ENCODE results near the gene IGSF23.
"Not testable (repeated sequence)": the region's sequence is repeated elsewhere in the genome, so short reads cannot be mapped to it uniquely, and the experiment has no call there.

Gene IGSF23

DNA sequence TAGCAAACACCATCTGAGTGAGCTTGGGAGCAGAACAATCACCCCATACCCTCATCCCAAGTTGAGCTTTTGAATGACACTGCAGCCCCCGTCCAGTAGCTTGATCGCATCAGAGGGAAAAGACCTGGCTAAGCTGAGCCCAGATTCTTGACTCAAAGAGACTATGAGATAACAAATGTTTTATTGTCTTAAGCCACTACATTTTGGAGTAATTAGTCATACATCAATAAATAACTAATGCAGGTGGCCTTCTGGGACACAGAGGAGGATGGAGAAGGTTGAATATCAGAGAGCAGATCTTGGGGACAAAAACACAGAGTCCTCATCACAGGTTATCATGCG is 24.6 kb upstream of the IGSF23 start:
- DNase-seq, result no peak

DNA sequence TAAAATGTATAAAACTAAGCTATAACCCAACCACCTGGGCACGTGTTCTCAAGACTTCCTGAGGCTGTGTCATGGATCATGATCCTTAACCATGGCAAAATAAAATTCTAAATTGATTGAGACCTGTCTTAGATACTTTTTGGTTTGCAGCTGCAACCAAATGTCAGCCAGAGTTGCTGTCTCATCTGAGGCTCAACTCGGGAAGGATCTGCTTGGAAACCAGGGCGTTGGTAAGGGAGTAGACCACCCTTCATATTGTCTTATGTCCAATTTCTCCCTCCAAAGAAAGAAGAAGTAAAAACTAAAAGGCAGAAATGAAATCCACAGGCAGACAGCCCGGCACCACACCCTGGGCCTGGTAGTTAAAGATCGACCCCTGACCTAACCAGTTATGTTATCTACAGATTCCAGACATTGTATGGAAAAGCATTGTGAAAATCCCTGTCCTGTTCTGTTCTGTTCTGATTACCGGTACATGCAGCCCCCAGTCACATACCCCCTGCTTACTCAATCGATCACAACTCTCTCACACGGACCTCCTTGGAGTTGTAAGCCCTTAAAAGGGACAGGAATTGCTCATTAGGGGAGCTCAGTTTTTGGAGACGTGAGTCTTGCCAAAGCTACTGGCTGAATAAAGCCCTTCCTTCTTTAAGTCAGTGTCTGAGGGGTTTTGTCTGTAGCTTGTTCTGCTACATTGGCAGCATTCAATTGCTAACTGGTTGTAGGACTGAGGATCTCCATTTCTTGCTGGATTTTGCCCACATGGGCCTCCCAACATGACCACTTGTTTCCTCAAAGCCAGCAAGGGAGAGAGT is 22.9 kb upstream of the IGSF23 start:
- no peak for DNase-seq

DNA sequence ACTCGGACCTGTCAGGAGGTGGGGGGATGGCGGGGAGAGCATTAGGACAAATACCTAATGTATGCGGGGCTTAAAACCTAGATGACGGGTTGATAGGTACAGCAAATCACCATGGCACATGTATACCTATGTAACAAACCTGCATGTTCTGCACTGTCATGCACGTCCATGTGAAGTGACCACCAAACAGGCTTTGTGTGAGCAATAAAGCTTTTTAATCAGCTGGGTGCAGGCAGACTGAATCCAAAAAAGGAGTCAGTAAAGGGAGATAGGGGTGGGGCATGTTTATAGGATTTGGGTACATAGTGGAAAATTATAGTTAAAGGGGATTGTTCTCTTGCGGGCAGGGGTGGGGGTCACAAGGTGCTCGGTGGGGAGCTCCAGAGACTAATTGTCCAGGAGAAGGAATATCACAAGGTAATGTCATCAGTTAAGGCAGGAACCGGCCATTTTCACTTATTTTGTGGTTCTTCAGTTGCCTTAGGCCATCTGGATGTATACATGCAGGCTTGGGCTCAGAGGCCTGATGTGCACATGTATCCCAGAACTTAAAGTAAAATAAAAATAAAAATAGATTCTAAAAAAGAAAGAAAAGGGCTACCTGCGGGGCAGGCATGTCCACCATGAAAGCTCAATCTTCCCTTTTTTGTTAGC is 21.9 kb upstream of the IGSF23 start:
- DNase-seq, result not testable (repeated sequence)

DNA sequence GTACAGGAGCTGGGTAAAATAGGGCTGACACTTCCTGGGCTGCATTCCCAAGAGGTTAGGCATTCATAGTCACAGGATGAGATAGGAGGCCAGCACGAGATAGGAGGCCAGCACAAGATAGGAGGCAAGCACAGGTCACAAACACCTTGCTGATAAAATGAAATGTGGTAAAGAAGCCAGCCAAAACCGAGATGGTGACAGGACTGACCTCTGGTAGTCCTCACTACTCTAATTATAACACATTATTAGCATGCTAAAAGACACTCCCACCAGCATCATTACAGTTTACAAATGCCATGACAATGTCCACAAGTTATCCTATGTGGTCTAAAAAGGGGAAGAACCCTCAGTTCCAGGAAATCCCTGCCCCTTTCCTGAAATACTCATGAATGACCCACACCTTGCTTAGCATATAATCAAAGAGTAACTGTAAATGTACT is 20.9 kb upstream of the IGSF23 start:
- no peak for DNase-seq

DNA sequence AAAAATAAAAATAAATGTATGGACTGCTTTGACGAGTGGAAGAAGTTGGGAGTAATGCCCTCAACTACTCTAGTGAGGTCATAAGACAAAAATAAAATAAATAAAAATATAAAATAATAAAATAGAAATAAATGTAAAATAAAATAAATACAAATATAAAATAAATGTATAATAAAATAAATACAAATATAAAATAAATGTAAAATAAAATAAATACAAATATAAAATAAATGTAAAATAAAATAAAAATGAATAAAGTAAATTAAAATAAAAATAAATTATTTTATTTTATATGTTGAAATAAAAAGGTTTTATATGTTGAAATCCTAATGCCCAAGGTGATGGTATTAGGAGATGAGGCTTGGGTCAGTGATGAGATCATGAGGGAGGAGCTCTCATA is 20.1 kb upstream of the IGSF23 start:
- no peak for DNase-seq

DNA sequence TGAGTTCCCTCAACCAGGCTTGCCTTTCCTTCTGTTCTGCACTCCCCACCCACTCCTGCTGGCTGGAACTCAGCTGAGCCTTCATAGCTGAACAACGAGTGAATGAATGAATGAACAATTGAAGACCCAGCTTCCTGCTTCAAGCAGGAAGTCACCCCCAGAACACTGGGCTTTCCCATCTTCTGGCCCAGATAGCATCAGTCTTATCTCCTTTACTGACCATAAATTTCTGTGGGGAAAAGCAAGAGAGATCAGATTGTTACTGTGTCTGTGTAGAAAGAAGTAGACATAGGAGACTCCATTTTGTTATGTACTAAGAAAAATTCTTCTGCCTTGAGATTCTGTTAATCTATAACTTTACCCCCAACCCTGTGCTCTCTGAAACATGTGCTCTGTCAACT is 19.5 kb upstream of the IGSF23 start:
- DNase-seq, result not testable (repeated sequence)

DNA sequence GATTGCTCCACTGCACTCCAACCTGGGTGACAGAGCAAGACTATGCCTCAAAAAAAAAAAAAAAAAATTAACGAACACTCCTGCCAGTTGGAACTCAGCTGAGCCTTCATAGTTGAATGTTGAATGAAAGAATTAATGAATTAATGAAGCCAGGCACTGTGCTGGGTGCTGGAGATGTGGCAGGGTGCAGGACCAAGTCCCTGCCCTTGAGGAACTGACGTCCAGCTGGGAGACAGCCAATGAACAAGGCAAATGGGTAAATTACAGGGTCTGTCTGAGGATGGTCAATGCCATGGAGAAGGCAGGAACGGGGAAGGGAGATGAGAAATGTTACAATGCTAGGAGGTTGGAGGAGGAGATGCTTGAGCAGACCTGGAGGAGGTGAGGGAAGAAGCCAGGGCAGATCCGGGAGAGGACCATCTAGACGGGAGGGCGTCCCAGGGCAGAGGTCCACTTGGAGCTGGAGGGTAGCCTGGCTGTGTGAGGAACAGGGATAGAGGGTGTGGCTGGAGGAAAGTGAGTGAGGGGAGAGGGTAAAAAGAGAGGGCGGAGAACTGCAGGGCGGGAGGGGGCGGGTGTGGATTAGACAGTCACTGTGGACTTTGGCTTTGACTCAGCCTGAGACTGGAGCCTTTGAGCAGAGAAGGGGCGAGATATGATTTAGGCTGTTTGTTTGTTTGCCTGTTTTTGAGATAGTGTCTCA is 16.8 kb upstream of the IGSF23 start:
- no peak for DNase-seq

DNA sequence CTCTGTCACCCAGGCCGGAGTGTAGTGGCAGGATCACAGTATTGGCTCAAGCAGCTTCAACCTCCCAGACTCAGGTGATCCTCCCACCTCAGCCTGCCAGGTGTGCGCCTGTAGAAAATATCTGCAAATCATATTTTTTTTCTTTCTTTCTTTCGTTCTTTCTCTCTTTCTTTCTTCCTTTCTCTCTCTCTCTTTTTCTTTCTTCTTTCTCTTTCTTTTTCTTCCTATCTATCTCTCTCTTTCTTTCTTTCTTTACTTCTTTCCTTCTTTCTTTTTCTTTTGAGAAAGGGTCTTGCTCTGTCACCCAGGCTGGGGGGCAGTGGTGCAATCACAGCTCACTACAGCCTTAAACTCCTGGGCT is 16.3 kb upstream of the IGSF23 start:
- DNase-seq, result no peak

DNA sequence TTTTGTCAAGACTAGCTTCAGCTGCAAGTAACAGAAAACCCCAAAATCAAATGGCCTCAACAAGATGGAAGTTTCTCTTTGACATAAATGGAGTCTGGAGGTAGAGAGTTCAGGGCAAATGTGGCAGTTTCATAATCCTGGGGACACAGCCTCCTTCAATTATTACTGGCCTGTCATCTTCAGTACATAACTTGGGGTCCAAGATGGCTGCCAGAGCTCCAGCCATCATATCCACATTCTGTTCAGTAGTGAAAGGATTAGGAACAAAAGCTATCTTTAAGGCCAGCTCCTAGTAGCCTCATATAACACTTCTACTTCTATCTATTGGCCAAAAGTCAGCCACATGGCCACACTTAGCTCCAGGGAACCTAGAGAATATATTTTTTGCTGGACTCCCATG is 15.0 kb upstream of the IGSF23 start:
- no peak for DNase-seq

DNA sequence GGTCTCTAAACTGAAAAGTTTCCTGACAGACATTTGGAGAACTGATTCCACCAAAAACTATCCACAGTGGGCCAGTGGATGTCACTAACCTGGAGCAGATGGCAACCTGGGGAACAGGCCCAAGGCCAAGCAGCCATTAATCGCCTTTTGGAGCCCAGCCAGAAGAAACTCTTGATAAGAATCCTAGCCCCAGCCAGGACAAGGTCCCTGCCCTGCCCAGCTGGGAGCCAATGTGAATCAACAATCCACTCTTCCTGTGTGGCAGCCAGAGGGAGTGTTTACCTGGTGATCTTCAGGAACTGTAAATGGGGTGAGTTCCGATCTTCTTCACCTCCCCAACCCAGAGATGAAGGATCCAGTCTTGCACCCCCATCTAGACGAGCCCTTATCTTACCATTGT is 14.5 kb upstream of the IGSF23 start:
- DNase-seq, result no peak

DNA sequence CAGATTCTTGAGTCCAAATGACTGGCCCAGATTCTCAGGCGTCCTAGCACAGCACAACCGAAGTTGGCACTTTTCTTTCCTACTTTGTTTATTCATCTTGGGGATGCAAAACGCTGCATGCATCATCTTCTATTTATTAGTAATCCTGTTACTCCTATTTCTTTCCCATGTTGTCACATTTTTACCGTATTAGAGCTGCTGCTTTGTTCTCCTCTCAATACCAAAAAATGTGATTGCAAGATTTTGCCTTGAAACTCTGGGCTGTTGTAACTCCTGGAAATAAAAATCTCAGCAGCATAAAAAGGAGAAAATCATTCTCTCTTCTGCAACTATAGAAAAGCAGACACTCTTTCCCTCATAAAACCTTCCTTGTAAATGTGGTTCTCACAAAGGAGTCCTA is 12.9 kb upstream of the IGSF23 start:
- DNase-seq, result no peak

DNA sequence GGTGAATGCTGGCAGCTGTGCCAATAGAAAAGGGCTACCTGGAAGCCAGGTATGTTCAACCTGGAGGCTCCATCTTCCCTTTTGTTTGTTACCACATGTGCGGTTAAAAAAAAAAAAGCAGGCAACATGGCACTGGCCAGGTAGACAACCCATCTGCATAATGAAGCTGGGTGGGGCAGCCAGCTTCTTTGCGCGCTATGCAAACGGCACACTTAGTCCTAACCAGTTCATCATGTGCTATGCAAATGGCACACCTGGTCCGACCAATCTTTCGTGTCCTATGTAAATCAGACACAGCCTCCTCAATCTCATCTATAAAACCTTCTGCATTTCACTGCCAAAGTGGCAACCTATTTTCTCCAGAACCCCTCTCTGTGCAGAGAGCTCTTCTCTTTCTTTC is 11.3 kb upstream of the IGSF23 start:
- DNase-seq, result no peak

DNA sequence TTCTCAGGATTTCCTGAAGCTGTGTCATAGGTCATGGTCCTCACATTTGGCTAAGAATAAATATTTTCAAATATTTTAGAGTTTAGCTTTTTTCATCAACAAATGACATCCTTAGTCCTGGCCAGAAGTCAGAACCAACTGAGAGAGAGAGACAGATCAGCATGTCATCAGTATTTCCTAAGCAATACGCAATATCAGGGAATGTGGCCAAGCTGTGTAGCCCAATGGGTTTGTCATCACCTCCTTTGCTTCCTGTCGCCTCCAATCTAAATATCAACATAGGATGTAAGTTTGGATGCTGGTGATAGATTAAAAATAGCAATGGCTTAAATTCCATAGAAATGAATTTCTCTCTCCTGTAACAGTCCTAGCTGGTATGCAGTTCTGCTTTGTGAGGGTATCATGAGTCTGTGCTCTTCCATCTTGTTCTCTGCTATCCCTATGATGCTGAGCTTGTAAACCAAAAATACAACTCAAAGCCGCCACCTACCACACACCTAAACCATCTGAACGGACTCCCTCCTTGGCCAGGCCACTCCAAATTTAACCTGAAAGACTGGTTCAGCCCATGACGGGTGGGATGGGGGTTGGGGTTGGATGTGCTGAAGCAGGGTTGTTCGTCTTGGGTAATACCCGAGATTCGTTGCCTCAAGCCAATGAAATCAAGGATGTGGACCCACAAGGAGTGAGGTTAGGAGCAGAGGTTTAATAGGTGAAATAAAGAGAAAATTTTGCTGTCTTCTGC is 10.0 kb upstream of the IGSF23 start:
- no peak for DNase-seq

DNA sequence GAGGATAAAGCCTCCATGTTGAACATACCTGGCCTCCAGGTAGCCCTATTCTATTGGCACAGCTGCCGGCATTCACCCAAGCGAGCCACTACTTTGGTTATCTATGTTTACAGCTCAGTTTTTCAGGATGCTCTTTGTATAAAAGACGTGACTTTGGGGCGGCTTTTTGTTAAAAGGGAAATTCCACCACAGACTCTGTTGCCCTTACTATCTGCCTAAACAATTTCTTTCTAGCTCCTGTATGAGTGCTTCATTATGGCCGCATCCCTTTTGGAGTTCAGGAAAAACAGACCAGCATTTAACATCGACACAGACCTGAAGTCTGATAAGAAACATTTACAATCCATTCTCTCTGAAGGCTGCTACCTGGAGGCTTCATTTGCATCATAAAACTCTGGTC is 9.1 kb upstream of the IGSF23 start:
- no peak for DNase-seq

DNA sequence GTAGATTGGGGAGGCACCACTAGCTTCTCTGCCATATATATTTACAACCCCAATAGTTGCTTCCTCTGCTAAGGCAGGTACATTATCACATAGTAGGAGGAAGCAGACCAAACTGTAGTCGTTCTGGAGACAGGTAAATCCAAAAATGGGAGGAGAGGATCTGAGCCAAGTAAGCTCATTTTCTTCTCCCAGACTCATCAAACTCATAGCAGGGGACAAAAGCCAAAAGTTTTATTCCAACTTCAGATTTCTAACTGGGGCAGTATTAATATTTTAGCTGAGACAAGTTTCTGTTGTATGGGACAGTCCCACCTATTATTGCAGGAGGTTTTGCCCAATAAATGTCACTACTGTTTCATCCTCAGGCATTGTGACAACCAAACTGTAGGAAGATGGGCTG is 7.8 kb upstream of the IGSF23 start:
- DNase-seq, result no peak

DNA sequence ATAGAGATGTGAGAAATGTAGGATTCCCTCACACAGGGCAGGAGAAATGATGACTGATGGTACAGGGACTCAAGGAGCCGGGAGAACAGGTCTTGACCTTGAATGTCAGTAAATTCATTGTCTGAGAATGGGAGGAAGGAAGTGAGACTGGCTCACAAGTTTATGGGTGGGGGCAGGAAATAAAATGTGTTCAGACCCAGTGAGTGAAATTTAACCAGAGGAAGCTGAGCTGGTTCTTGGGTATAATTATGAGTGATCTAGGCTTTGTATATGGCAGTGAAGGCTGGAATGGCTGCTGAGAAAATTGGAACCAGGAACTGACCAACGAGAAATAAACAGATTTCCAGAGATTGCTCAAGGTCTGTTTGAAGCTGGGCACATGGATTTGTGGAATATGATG is 6.3 kb upstream of the IGSF23 start:
- no peak for DNase-seq

DNA sequence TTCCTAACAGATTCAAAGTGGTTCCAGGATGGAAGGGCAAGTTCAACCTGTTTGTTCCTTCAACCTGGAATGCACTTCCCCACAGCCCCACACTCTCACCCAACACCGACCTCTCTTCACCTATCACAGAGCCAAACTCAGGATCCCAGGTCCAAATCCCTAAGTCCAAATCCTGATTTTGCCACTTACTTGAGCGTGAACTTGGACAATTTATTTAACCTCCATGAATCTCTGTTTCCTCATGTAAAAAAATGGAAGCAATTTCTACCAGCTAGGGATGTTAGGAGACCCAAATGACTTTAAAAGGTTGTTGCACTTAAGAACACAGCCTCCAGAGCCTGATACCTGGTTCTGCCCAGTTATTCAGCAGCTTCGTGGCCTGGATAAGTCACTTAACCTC is 5.4 kb upstream of the IGSF23 start:
- DNase-seq, result no peak

DNA sequence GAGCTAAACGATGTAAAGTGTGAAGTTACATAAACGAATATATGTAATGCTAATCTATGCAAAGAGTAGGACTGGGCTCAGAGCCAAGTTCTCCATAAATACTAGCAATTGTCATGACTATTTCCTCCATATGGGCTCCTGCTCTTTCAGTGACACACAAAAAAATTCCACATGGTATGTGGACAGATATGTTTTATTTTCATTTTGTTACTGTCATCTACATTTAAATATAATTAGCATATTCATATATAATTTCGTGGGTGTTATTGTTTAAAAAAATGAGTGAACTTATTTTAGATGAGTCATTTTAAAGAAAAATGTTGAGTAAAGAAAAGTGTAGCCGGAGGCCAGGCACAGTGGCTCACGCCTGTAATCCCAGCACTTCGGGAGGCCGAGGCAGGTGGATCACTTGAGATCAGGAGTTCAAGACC is 5.0 kb upstream of the IGSF23 start:
- peak; percentile 1 for DNase-seq

DNA sequence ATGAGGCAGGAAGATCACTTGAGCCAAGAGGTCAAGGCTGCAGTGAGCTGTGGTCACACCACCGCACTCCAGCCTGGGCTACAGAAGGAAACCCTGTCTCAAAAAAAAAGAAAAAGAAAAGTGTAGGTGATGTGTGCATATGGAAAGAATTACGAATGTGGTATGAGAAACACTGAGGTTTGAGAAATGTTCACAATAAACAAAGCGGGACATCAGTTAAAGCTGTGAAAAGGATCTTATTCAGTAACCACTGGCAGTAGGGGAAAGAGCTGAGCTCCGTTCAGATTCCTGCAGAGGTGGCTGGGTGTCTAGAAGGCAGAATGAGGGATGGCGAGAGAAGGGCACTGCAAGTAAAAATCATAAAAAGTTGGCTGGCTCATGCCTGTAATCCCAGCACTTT is 4.1 kb upstream of the IGSF23 start:
- no peak for DNase-seq

DNA sequence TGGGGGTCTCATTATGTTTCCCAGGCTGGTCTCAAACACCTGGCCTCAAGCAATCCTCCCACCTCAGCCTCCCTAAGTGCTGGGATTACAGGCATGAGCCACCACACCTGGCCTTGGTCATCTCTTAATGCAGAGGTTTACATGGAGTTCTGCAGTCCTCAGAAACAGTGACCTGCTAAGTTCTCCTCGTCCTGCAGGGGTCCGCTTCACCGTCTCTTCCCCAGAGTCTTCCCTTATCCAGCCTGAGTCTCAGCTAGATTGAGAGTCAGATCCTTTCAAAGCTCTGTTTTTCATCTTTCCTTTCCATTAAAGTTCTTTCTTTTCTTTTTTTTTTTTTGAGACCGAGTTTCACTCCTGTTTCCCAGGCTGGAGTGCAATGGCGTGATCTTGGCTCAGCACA is 2.9 kb upstream of the IGSF23 start:
- DNase-seq, result not testable (repeated sequence)

DNA sequence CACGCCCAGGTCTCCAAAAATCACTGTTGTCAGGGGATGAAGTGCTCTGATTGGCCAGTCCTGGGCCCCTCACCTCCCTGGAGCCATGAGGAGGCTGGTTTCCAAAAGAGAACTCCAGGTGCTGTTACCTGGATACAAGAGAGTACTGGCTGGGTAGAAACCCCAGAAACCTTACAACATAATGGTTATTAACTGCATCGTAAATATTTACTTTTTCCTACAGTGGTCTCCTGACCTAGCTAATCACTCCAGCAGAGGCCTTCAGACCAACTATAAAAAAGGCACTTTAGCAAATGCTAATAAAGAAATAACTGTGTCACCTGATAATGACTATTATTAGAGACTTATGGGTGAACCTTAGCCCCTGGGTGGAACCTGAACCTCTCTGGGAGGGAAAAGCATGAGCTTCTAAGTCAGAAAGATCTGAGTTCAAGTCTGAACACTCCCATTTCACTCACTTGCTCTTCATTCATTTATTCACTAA is 1.5 kb upstream of the IGSF23 start:
- DNase-seq, result no peak

DNA sequence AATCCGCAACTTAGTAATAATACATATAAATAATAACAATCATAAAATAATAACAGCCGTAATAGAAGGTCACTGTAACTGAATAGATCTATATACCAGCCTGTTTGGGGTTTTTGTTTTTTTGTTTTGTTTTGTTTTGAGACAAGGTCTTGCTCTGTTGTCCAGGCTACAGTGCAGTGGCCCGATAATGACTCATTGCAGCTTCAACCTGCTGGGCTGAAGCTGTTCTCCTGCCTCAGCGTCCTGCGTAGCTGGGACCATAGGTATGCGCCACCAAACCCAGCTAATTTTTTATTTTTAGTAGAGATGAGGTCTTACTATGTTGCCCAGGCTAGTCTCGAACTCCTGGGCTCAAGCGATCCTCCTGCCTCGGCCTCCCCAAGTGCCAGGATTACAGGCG is 950 bp downstream of the IGSF23 start:
- DNase-seq, result no peak

DNA sequence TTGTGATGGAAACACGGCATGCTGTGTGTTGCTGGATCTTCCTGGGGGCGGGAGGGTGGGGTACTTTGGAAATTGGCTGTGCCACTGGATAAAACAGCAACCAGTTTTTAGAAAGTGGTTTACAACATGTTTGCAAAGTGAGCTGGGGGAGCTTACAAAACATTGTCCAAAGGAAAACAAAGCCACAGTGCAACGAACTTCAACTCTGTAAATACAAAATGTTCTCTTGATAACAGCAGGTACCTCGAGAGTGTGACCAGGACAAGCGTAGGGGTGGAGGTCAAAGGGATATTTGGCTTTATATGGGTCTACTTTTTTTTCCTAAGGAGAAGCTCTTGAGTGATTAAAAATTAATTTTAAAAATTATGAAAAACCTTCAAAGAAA is 2.5 kb downstream of the IGSF23 start:
- no peak for DNase-seq

All from NCI-H446 treated with DMSO at 0.1 percent for 48 hours (cell line).